Measurements from ENCODE around the gene SLC27A4. TPM values are rescaled to one million over a fixed set of nuclear protein-coding genes. Genes with fewer than 3 reads are reported as not detected.

The SLC27A4 gene
- total RNA-seq (2014; rRNA removed; shearing (Covaris generic)) = 48.7 and 49.0 TPM in 2 replicates

DNA sequence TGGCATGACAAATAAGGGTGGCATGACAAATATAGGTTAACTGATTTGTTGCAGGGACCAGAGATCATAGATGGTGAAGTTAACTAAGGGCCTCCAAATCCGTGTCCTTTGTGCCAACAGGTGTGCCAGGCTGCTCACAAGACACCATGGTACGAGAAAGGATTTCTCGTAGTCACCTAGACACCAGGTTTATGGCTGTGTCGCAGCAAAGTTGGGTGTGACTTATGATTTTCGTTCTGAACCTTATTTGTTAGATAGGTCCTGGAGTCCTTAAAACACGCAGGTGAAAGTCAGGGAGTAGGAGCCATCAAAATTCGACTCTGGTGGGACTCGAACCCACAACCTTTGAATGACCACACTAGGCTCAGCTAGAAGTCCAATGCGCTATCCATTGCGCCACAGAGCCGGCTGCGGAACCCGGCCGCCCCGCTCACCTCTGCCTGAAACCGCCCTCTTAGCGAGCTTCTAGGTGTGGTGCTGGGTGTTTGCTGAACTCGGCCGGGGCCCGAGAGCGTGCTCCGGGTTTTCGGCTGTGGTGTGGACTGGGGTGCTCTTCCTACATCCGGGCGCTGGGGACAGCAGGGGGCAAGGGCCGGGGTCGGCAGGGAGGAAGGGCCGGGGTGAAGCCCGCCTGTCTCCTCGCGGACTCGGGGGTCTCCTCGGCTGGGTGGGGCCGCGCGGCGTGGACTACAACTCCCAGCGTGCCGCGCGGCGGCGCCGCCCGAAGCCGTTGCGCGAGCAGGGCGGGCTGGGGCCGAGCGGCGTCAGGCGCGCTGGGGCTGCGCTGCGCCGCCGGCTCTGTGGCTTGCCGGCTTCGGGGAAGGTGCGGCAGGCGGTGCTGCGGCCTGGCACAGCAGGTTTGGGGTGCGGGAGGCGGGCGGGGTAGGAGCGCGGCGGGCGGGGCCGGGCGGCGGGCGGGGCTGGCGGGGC lies at the start of gene SLC27A4:
SLC27A4 (plus strand) TSS at position 767 of the 930 bp plus-strand sequence. CDS start 2,606 bp downstream, outside the sequence.
- DNase-seq (ENCODE audit: low spot score) = peak; percentile 82
- in situ Hi-C loops (cut with HindIII; ENCODE audit: low sequenced_read_pairs) = no loop called here

DNA sequence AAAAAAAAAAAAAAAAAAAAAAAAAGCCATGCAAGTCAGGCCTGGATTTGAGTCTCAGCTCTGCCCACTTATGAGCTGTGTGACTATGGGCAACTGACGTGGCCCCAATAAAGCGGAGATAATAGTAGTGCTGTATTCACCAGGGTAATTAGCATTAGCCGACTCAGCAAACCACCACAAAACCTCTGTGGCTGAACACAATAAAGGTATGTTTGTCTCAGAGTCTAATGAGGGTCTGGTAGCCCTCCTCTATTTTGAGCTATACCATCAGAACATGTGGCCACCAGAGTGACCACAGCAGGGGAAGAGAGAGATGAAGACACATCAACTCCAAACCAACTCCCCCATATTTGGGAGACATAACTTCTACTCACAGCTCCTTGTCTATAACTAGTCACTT lies 48.3 kb upstream of the SLC27A4 start:
- in situ Hi-C loops (cut with HindIII; ENCODE audit: low sequenced_read_pairs) = no loop called here
- DNase-seq (ENCODE audit: low spot score) = no peak

DNA sequence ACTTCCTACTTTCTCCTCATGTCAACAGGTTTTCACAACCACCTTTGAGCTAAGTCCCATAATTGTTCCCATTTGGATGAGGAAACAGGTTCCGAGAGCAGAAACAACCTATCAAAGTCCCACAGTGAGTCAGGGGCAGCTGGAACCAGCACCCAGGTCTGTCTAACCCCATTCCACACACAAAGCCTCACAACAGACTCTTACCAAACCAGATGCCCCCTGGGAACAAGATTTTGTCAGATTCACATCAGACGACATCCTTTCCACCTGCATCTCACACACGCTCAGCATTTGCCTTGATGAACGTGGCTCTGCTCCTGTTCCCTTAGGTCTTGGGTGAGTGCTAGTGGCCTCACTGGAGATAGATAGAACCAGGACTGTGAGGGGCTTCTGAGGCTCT lies 47.2 kb upstream of the SLC27A4 start:
- no peak for DNase-seq (ENCODE audit: low spot score)
- in situ Hi-C loops (cut with HindIII; ENCODE audit: low sequenced_read_pairs) = no loop called here

DNA sequence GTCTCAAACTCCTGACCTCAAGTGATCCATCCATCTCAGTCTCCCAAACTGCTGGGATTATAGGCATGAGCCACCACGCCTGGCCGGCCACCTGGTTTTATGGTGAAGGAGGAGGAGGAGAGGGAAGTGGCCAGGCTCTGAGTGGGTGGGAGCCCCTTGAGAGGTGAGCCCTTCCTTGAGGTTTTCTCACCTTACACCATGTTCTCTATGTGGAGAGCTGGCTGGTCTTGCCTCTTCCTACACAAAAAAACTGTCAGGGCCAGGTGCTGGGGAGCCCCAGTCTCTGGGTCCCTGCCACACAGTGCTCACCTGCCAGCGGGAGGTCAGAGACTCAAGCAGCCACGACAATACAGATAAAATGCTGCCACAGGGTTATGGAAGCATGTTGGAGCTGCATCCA lies 46.2 kb upstream of the SLC27A4 start:
- in situ Hi-C loops (cut with HindIII; ENCODE audit: low sequenced_read_pairs) = no loop called here
- no peak for DNase-seq (ENCODE audit: low spot score)

DNA sequence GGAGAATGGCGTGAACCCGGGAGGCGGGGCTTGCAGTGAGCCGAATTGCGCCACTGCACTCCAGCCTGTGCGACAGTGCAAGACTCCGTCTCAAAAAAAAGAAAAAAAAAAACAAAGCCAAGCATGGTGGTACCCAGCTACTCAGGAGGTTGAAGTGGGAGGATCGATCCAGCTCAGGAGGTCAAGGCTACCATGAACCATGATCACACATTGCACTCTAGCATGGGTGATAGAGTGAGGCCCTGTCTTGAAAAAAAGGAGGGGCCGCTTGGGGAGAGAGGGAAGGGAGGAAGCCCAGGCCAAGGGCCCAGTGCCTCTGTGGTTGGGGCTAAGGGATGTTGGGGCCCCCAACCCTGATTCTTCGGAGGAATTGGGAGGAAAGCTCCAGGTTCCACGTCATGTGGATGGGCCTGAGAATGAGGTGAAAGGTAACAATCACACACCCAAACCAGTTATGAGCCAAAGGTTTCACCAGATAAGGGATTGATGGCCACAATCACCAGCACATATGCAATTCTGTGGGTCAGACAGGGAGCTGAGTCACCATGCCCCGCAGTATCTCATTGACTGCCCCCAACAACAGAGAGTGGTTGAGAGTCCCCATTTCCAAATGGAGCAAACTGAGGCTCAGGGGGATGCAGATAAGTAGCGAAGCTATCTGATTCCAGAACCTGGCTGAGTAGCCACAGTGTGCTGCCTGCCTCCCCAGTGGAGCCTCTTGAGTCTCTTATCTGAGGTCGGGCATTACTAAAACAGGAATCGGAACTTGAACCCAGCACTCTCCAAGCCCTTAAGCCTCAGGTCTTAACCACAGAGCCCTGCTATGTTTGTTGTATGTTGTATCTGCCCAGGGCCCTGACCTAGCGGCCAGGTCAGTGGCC lies 43.7 kb upstream of the SLC27A4 start:
- DNase-seq (ENCODE audit: low spot score) = no peak
- in situ Hi-C loops (cut with HindIII; ENCODE audit: low sequenced_read_pairs) = no loop called here

DNA sequence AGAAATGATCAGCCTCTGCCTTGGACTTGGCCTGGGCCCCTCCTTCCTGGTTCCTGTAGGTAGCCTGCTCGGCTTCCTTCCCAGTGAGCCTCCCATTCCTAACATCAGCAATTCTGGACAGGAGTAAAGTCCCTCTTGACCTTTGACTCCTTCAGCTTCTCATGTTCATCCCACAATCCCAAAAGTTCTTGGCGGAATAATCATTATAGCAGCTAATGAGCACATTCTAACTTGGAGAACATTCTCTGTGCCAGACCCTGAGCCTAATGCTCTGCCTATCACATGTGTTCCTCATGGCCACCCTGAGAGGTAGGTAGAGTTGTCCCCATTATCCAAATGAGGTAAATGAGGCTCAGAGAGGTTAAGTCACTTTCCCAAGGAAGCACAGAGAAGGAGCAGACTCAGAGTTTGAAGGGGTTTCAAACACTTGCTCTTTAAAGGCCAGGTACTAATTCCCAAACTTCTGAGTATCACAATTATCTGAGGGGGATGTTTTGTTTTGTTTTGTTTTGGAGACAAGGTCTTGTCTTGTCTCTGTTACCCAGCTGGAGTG lies 43.0 kb upstream of the SLC27A4 start:
- no peak for DNase-seq (ENCODE audit: low spot score)
- in situ Hi-C loops (cut with HindIII; ENCODE audit: low sequenced_read_pairs) = no loop called here

DNA sequence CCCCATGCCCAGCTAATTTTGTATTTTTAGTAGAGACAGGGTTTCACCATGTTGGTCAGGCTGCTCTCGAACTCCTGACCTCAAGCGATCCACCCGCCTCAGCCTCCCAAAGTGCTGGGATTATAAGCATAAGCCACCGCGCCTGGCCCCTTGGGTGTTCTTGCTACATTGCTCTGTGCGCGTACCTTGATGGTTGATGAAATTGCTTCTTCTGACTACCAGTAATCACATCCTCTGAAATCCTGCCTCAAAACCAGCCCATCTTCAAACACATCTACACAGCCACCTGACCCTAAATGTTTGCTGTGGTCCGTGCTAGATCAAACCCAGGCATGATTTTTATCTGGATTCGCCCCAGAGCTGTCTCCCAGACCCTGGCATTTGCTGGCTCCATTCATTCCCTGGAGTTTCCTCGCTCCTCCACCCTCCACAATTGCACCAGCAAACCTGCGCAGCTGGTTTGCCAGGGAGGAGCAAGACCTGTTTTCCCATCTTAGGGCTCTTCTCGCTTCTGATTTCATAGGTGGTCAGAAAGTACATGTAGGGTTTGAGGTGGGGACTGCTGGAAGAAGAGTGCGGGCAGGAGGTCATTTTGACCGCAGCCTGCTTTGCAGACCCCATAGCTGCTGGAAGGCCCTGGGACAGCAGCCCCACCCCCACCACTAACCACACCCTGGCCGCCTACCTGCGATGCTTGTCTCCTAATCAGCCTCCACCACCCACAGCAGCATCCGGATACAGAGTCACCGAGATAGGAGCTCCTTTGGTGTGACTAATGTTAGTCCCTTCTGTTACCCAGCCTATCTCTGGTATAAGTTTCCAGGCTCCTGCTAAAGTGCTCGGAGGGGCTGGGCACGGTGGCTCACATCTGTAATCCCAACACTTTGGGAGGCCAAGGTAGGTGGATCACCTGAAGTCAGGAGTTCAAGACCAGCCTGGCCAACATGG lies 41.5 kb upstream of the SLC27A4 start:
- DNase-seq (ENCODE audit: low spot score) = no peak
- in situ Hi-C loops (cut with HindIII; ENCODE audit: low sequenced_read_pairs) = no loop called here

DNA sequence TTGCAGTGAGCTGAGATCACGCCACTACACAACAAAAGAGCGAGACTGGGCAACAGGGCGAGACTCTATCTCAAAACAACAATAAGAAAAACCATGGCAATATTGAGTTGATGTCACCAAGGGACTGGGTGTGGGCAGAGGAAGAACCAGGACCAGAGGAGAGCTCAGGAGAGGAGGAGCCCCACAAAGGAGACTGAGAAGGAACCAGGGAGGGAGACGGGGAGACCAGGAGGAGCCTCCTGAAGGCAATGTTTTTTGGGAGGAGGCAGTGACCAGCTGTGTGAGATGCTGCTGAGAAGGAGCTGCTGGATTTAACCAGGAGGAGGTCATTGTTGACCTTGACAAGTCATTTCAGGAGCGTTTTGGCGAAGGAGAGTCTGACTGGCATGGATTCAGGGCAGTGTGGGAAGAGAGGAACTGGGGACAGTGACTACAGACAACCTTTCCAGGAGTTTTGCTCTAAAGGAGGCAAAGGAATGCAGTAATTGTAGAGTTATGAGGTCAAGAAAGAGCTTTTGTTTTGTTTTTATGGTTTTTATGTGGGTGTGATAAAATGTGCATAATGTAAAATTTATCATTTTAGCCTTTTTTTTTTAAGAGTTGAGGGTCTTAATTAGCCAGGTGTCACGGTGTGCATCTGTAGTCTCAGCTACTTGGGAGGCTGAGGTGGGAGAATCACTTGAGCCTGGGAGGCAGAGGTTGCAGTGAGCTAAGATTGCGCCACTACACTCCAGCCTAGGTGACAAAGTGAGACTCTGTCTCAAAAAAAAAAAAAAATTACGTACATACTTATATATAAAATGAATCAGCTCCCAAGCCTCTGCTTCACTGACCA lies 36.0 kb upstream of the SLC27A4 start:
- in situ Hi-C loops (cut with HindIII; ENCODE audit: low sequenced_read_pairs) = no loop called here
- no peak for DNase-seq (ENCODE audit: low spot score)

DNA sequence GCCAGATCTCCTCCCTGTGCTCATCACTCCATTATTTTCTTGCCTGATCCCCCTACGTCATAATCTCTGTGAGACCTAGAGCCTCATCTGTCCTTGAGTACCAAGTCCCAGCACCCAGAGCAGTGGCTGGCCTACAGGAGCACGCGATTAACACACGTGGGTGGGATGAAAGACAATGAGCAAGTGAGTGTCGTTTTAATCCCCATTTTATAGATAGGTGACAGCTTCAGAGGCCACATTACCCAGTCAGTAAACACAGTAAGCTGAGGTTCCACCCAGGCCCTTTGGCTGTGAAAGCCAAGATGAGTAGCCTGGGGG lies 35.4 kb upstream of the SLC27A4 start:
- DNase-seq (ENCODE audit: low spot score) = no peak
- in situ Hi-C loops (cut with HindIII; ENCODE audit: low sequenced_read_pairs) = no loop called here

DNA sequence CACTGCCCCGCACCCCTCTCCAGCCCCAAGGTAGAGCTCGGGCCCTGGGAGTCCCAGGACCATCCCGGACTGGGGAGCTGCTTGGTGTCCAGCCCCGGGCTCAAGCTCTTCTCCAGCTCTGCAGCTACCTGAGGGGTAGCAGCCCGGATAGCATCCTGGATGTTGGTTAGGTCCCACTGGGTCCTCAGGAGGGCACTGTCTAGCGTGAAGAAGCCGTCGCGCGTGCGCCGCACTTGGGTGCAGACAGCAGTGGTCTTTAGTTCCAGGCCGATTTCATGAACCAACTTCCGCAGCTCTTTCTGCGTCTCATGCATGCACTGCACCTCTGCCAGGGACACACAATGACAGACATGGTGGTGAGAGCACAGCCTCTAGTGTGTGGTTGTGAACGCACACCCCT lies 30.8 kb upstream of the SLC27A4 start:
- DNase-seq (ENCODE audit: low spot score) = no peak
- in situ Hi-C loops (cut with HindIII; ENCODE audit: low sequenced_read_pairs) = no loop called here

DNA sequence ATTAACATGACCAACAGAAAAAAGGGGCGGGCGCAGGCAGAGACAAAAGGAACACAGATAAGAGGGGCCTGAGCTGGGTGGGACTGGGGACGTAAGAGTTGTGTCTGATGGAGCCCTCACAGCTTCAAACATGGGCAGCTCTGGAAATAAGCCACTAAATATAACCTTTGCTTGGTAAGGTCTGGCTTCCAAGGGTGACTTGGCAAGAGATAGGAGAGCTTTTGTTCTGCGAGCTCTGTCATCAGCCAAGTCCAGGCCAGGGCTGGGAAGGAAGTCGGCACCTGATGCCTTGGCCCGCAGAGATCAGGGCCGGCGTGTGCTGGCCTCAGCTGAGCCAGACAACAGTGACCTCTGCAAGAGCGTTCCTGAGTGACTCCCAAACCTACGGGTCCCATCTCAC lies 29.9 kb upstream of the SLC27A4 start:
- DNase-seq (ENCODE audit: low spot score) = peak; percentile 73
- in situ Hi-C loops (cut with HindIII; ENCODE audit: low sequenced_read_pairs) = no loop called here

DNA sequence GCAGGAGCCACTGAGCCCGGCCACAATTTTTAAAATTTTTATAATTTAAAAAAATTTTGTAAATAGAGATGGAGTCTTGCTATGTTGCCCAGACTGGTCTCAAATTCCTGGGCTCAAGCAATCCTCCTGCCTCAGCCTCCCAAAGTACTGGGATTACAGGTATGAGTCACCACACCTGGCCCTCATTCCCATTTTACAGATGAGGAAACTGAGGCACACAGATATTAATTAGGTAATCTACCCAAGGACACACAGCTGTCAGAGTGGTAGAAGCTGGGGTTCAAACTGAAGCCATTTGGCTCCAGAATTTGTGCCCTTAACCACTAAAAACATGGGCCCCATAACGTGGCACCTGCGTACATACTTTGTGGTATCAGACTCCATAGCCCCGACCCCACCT lies 25.6 kb upstream of the SLC27A4 start:
- in situ Hi-C loops (cut with HindIII; ENCODE audit: low sequenced_read_pairs) = no loop called here
- no peak for DNase-seq (ENCODE audit: low spot score)

DNA sequence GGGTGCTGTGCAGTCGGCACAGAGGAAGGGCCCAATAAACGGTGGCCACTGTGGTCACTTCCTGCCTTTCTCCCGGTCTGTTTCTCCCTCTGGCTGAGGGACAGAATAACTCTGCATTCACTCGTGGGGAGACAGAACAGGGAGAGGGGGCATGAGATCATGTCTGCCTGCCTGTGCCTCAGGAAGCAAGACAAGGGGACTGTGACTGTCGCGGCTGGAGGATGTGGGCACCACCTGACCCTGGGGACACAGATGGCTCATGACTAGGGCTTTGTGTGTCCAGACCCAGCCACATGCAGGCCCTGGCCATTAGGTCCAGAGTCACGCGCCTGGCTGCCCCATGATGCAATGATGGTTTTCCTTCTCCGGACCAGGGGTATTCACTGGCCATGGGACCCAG lies 23.9 kb upstream of the SLC27A4 start:
- in situ Hi-C loops (cut with HindIII; ENCODE audit: low sequenced_read_pairs) = no loop called here
- no peak for DNase-seq (ENCODE audit: low spot score)

DNA sequence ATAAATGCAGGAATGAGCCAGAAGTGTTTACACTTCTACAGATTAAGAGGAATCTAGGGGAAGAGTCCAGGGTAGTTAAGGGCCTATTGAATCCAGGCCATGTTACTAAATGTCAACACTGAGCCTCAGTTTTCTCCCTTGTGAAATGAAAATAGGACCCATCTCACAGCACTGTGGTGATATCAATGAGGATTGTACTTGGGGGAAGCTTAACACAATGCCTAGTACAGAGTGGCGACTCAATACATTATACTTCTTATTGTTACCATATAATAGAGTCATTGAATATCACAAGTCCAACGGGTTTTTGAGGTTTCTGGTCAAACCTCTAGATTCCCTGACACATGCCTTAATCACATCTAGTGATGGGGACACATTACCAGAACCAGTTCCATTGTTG lies 22.7 kb upstream of the SLC27A4 start:
- in situ Hi-C loops (cut with HindIII; ENCODE audit: low sequenced_read_pairs) = no loop called here
- no peak for DNase-seq (ENCODE audit: low spot score)

DNA sequence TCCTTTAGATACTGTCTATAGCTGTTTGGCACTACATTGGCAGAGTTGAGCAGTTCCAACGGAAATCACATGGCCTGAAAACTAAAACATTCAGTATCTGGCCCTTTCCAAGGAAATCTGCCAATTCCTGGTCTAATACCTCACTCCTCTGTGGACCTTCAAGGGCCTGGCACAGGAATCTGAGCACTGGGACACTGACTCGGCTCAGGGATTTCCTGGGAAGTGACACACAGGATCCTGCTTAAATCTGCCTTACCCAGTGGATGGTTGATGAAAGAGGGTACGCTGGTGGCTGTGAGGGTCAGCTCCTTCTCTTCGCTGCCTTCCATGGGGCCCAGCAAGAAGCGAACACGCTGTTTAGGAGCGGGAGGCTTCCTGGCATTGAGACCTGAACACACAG lies 19.0 kb upstream of the SLC27A4 start:
- DNase-seq (ENCODE audit: low spot score) = no peak
- in situ Hi-C loops (cut with HindIII; ENCODE audit: low sequenced_read_pairs) = no loop called here

DNA sequence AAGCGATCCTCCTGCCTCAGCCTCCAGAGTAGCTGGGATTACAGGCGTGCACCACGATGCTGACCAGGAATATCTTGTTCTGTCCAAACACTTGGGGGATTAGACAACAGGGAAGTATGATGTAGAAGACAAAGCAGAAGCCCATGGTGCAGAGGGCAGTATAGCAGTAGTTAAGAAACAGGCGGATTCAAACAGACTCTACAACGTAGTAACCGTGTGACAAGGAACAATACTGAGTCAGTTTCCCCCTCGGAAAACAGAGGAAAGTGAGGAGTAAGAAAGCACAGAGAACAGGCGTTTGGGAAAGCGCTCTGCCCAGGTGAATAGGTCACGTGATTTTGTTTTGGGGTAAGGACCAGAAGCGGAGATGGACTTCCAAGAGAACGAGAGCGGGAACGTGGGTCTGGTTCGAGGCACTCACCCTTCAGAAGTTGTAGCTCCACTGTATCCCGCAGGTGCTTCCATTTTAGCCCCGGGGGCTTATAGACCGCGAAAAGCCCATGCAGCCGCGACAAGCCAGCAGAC lies 18.4 kb upstream of the SLC27A4 start:
- no peak for DNase-seq (ENCODE audit: low spot score)
- in situ Hi-C loops (cut with HindIII; ENCODE audit: low sequenced_read_pairs) = no loop called here

DNA sequence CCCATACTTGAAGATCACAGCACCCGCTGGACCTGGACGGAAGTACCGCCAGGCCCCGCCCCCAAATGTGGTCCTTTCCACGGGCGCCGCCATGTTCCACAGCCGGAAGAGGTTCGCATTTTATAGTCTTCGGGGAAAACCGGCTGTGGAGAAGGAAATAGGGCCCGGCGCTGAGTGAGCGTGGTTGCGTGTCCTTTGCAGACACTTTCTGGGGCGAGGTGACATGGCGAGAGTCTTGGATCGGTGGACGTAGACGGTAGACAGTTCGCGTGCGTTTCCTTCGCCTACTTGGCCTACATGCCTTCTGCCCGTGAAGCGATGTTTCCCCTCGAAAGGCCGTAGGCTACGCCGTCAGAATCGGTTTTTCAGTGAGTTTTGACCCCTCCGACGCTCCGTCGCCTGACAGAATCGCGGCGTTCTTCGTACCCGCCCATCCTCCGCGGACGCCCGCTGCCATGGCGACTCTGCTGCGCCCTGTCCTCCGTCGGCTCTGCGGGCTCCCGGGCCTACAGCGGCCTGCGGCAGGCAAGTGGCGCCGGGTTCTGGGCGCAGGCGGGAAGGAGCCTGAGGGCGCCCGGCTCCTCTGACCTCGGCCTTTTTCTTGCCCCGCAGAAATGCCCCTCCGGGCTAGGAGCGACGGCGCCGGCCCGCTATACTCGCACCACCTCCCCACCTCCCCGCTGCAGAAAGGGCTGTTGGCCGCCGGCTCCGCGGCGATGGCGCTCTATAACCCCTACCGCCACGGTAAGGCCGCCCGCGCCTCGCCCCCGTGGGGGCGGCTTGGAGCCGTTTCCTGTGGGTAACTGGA lies 17.7 kb upstream of the SLC27A4 start, which contains the start of the genes COQ4 and TRUB2:
COQ4 (plus strand) TSS at position 436 of the 808 bp plus-strand sequence; CDS start at position 456, 20 bp downstream.
TRUB2 (minus strand) TSS at position 44 of the 808 bp plus-strand sequence; CDS start at position 5, 39 bp downstream.
- in situ Hi-C loops (cut with HindIII; ENCODE audit: low sequenced_read_pairs) = no loop called here

More for the DNA sequence above, 17.7 kb upstream of the SLC27A4 start, which contains the start of the genes COQ4 and TRUB2:
- DNase-seq (ENCODE audit: low spot score) = peak; percentile 96

Measured in G401 (cell line).